OCI-LY7 (cell line): ENCODE measurements around the gene TEN1. TPM values are rescaled to one million over a fixed set of nuclear protein-coding genes. Genes with fewer than 3 reads are reported as not detected.

Experiments
- BruUV-seq: library from RNA; stranded (reverse); fragments of 400-500 nt; replicated peaks from 2 replicates; lab custom pipeline; 2021; lab: Mats Ljungman, UMichigan
- CTCF ChIA-PET: fragments of 300-600 bp; sonication (Branson Sonifier 250); formaldehyde crosslinking; loops from one replicate; lab custom pipeline; 2022; ENCODE audit warnings: antibody characterized with exemption; ENCODE audit not compliant: unreplicated experiment; lab: Charles Lee
- POLR2A ChIA-PET: fragments of 300-600 bp; sonication (Branson Sonifier 250); formaldehyde crosslinking; loops from one replicate; lab custom pipeline; 2022; ENCODE audit warnings: antibody characterized with exemption; lab: Charles Lee
- DNase-seq: peaks from one replicate; pipeline ENCODE4 v3.0.0-alpha.2; 2015; ENCODE audit warnings: low spot score
- H2AFZ ChIP-seq: fragments of 200-600 bp; sonication (generic), shearing (Covaris generic); 2 replicates; pipeline ENCODE4 v1.6.1; 2014; ENCODE audit warnings: mild to moderate bottlenecking, antibody characterized with exemption, low read length, moderate library complexity
- H3K27ac ChIP-seq: fragments of 200-600 bp; sonication (generic); 2 replicates; pipeline ENCODE4 v1.5.1; 2014; ENCODE audit warnings: mixed run types, low read depth, mild to moderate bottlenecking, moderate library complexity, low read length, inconsistent platforms; ENCODE audit not compliant: poor library complexity, severe bottlenecking
- H3K36me3 ChIP-seq: fragments of 200-600 bp; sonication (generic); 2 replicates; pipeline ENCODE4 v1.6.1; 2014; ENCODE audit warnings: mild to moderate bottlenecking, antibody characterized with exemption, low read length, moderate library complexity, mixed read lengths; ENCODE audit not compliant: insufficient read depth
- H3K4me1 ChIP-seq: fragments of 200-600 bp; sonication (generic); 2 replicates; pipeline ENCODE4 v1.5.1; 2014; ENCODE audit warnings: mild to moderate bottlenecking, low read length; ENCODE audit not compliant: insufficient read depth, poor library complexity, severe bottlenecking
- H3K4me2 ChIP-seq: fragments of 200-600 bp; sonication (generic); 2 replicates; pipeline ENCODE4 v1.6.1; 2014; ENCODE audit warnings: mild to moderate bottlenecking, low read length
- H3K4me3 ChIP-seq: fragments of 200-600 bp; sonication (generic); 2 replicates; pipeline ENCODE4 v1.5.1; 2014; ENCODE audit warnings: mild to moderate bottlenecking, low read depth, low read length; ENCODE audit not compliant: poor library complexity, severe bottlenecking
- H3K79me2 ChIP-seq: fragments of 200-600 bp; sonication (generic); 2 replicates; pipeline ENCODE4 v1.6.1; 2016; ENCODE audit warnings: low read depth, mild to moderate bottlenecking, low read length, moderate library complexity, mixed read lengths; ENCODE audit not compliant: insufficient read depth
- H3K9me2 ChIP-seq: fragments of 200-600 bp; sonication (generic); 2 replicates; pipeline ENCODE4 v1.6.1; 2016; ENCODE audit warnings: mild to moderate bottlenecking, low read length, mixed read lengths; ENCODE audit not compliant: insufficient read depth
- H3K9me3 ChIP-seq: fragments of 200-600 bp; sonication (generic); 2 replicates; pipeline ENCODE4 v1.6.1; 2014; ENCODE audit warnings: mild to moderate bottlenecking, mixed run types, low read length, mixed read lengths
- H4K20me1 ChIP-seq: fragments of 200-600 bp; sonication (generic); 2 replicates; pipeline ENCODE4 v1.6.1; 2014; ENCODE audit warnings: mild to moderate bottlenecking, antibody characterized with exemption, low read length, moderate library complexity, mixed read lengths; ENCODE audit not compliant: insufficient read depth
- CTCF ChIP-seq: fragments of 200-600 bp; sonication (generic); conservative IDR thresholded peaks from 2 replicates; pipeline ENCODE4 v1.5.1; 2014; ENCODE audit warnings: mild to moderate bottlenecking, antibody characterized with exemption, low read length, moderate library complexity, mixed read lengths
- EZH2phosphoT487 ChIP-seq: fragments of 200-600 bp; sonication (generic); IDR thresholded peaks from 2 replicates; pipeline ENCODE4 v1.6.1; 2018; ENCODE audit warnings: low read depth, borderline replicate concordance, mild to moderate bottlenecking, mixed run types, antibody characterized with exemption, low read length, moderate library complexity, mixed read lengths
- intact Hi-C: fragments of 100-400 bp; cut with micrococcal nuclease; formaldehyde crosslinking; loops from one replicate; pipeline ENCODE4 v1.10.0; 2022; ENCODE audit not compliant: unreplicated experiment
- total RNA-seq, 2 experiments: library from RNA; depleted of rRNA in 1 of 2; stranded (reverse); fragments of >200 nt in 1 of 2; shearing (Covaris generic) in 1 of 2; gene quantifications; 2 replicates each; pipeline ENCODE4 v1.2.3, GENCODE V29; 2014 to 2022

Gene TEN1
- total RNA-seq, 2 experiments from 2014 or later: 17.6 to 18.2 TPM

- POLR2A ChIA-PET: interaction anchor here (1.4 kb wide), 1 partner anchor 93 kb away, joined by 5 read pairs; no protein-coding TSS in a partner anchor
- Histone ChIP-seq H3K4me3 (no peak overlapping the region), H3K9me2 (no peaks in the 10 kb centered on the region), H3K4me2 (no peak overlapping the region), H3K79me2 (no peaks in the 10 kb centered on the region), H3K27ac (no peak overlapping the region), H2AFZ (no peak overlapping the region), H3K9me3 (no peaks in the 10 kb centered on the region), H3K36me3 (peaks cover 16% of the 10 kb centered on the region; the same call in 1 of the 2 replicates), H3K4me1 (peaks cover 13% of the 10 kb centered on the region), H4K20me1 (no peaks in the 10 kb centered on the region)
- TF ChIP-seq CTCF: no peak
- no peak for TF ChIP-seq EZH2phosphoT487
- no peak for DNase-seq
- intact Hi-C loops: no loop called here
- BruUV-seq: no TSS peak
- CTCF ChIA-PET: interaction anchor here (1.1 kb wide), 1 partner anchor 12 kb away, joined by 3 read pairs; no protein-coding TSS in a partner anchor
Observed at GRCh38 chr17:76002100-76002499, 23.1 kb downstream of the TEN1 start.

- no peaks in the 10 kb centered on the region for H3K9me2 ChIP-seq
- no peaks in the 10 kb centered on the region for H4K20me1 ChIP-seq
- no peak overlapping the region for H3K27ac ChIP-seq
- no peaks in the 10 kb centered on the region for H3K79me2 ChIP-seq
- H3K4me1 ChIP-seq: peaks cover 8% of the 10 kb centered on the region
- ChIA-PET CTCF (interaction anchor here (0.7 to 0.9 kb wide), 2 partner anchors 93 to 94 kb away, joined by 3 to 5 read pairs; no protein-coding TSS in a partner anchor), POLR2A (interaction anchor here (0.6 to 1.7 kb wide), 5 partner anchors 68 to 146 kb away, joined by 3 to 7 read pairs (median 4); partner anchors contain the start of gene MRPL38)
- H3K36me3 ChIP-seq: peaks cover 16% of the 10 kb centered on the region; the same call in 1 of the 2 replicates
- no peak overlapping the region for H3K4me3 ChIP-seq
- DNase-seq: no peak
- H3K4me2 ChIP-seq: no peak overlapping the region
- BruUV-seq: no TSS peak
- no peaks in the 10 kb centered on the region for H3K9me3 ChIP-seq
- TF ChIP-seq EZH2phosphoT487 (no peak), CTCF (no peak)
- intact Hi-C loops: no loop called here
- H2AFZ ChIP-seq: no peak overlapping the region
Observed at GRCh38 chr17:76003915-76004314, 24.9 kb downstream of the TEN1 start.

GRCh38 chr17:76004750-76005262, 25.8 kb downstream of the TEN1 start:
- no peaks in the 10 kb centered on the region for H3K9me2 ChIP-seq
- H3K36me3 ChIP-seq: peaks cover 16% of the 10 kb centered on the region; the same call in 1 of the 2 replicates
- no peak overlapping the region for H3K27ac ChIP-seq
- intact Hi-C loops: loop anchor here (1.0 to 5.0 kb wide), 3 partner anchors 96 to 148 kb away; partner anchors contain the start of gene WBP2
- H3K9me3 ChIP-seq: no peaks in the 10 kb centered on the region
- CTCF ChIA-PET: interaction anchor here (0.6 to 1.4 kb wide), 3 partner anchors 94 to 149 kb away, joined by 3 to 8 read pairs (median 3); partner anchors contain the start of gene MRPL38
- no TSS peak for BruUV-seq
- TF ChIP-seq EZH2phosphoT487 (no peak), CTCF (no peak)
- H3K79me2 ChIP-seq: no peaks in the 10 kb centered on the region
- H3K4me2 ChIP-seq: no peak overlapping the region
- no peak overlapping the region for H2AFZ ChIP-seq
- H3K4me1 ChIP-seq: peaks cover 8% of the 10 kb centered on the region
- POLR2A ChIA-PET: no interaction called here
- H4K20me1 ChIP-seq: no peaks in the 10 kb centered on the region
- H3K4me3 ChIP-seq: no peak overlapping the region
- no peak for DNase-seq
